Liver (tissue), 3 donors: ENCODE measurements around the gene RNASE7.

ENCODE experiments used
- ATF3 ChIP-seq: IDR thresholded peaks from 2 replicates; pipeline ENCODE4 v1.6.1; 2016; ENCODE audit warnings: antibody characterized with exemption
- CTCF ChIP-seq: fragments of 150-350 bp; IDR thresholded peaks from 2 replicates; pipeline ENCODE4 v1.5.1; 2017; ENCODE audit warnings: improper control_type of control experiment, low read depth, low read length; ENCODE audit not compliant: missing input control
- EGR1 ChIP-seq, 2 donors: IDR thresholded peaks; 2 replicates each; pipeline ENCODE4 v1.6.1; 2016 to 2018; ENCODE audit warnings: antibody characterized with exemption in 2 of 2, low read depth in 2 of 2
- GABPA ChIP-seq, 2 donors: IDR thresholded peaks in 1 of 2; conservative IDR thresholded peaks in 1 of 2; 2 replicates each; pipeline ENCODE4 v1.6.1; 2016; ENCODE audit warnings: antibody characterized with exemption in 2 of 2, mild to moderate bottlenecking in 1 of 2, moderate library complexity in 1 of 2
- HNF4G ChIP-seq: IDR thresholded peaks from 2 replicates; pipeline ENCODE4 v1.6.1; 2016; ENCODE audit warnings: antibody characterized with exemption
- JUND ChIP-seq, 2 donors: IDR thresholded peaks; 2 replicates each; pipeline ENCODE4 v1.6.1; 2016; ENCODE audit warnings: antibody characterized with exemption in 2 of 2
- MAX ChIP-seq: IDR thresholded peaks from 2 replicates; pipeline ENCODE4 v1.6.1; 2016; ENCODE audit warnings: antibody characterized with exemption
- REST ChIP-seq: IDR thresholded peaks from 2 replicates; pipeline ENCODE4 v1.6.1; 2016; ENCODE audit warnings: antibody characterized with exemption, mild to moderate bottlenecking
- RXRA ChIP-seq, 2 donors: IDR thresholded peaks; 2 replicates each; pipeline ENCODE4 v1.6.1; 2017 to 2018; ENCODE audit warnings: antibody characterized with exemption in 2 of 2, mild to moderate bottlenecking in 1 of 2
- SP1 ChIP-seq: IDR thresholded peaks from 2 replicates; pipeline ENCODE4 v1.6.1; 2018; ENCODE audit warnings: antibody characterized with exemption, mild to moderate bottlenecking
- TAF1 ChIP-seq: conservative IDR thresholded peaks from 2 replicates; pipeline ENCODE4 v1.6.1; 2016; ENCODE audit warnings: antibody characterized with exemption, mild to moderate bottlenecking
- YY1 ChIP-seq: IDR thresholded peaks from 2 replicates; pipeline ENCODE4 v1.6.1; 2016; ENCODE audit warnings: antibody characterized with exemption, mild to moderate bottlenecking
- donor health status: healthy.
- donor health status: healthy.

GRCh38 chr14:21073921-21074320 is 31.8 kb downstream of the RNASE7 start:
- TF ChIP-seq CTCF (no peak), SP1 (no peak), MAX (no peak), REST (no peak), GABPA (IDR thresholded peaks at IDR 0.05 in 1 of 2, conservative IDR thresholded peaks at IDR 0.05 in 1 of 2) (no peak), RXRA (IDR thresholded peaks at IDR 0.05) (no peak), YY1 (no peak), JUND (IDR thresholded peaks at IDR 0.05) (no peak), HNF4G (no peak), EGR1 (IDR thresholded peaks at IDR 0.05; ENCODE audit: low read depth in 2 of 2) (no peak), ATF3 (no peak), TAF1 (no peak)
